Adrenal gland (tissue), 5 donors: Measurements from ENCODE around the gene SLC24A3.

Experiments used
- POLR2A ChIP-seq, 2 donors: fragments of 450-650 bp; IDR thresholded peaks; one replicate each; pipeline ENCODE4 v1.6.1; 2017; ENCODE audit warnings: antibody characterized with exemption in 2 of 2, mild to moderate bottlenecking in 2 of 2, moderate library complexity in 1 of 2
- TF ChIP-seq, protein P1 (sequence below), 6 experiments: fragments of 450-650 bp in 4 of 6; fragments of 200-600 bp in 2 of 6; sonication (generic) in 1 of 6; IDR thresholded peaks; 1 replicate in 5 of 6; 2 replicates in 1 of 6; pipeline versions ENCODE4 v1.5.1 to v1.8.0; 2016 to 2021; ENCODE audit warnings: antibody characterized with exemption in 6 of 6, mild to moderate bottlenecking in 2 of 6, moderate library complexity in 1 of 6
- donor health status: DM: no; HTN: no; CAD: no.

DNA sequence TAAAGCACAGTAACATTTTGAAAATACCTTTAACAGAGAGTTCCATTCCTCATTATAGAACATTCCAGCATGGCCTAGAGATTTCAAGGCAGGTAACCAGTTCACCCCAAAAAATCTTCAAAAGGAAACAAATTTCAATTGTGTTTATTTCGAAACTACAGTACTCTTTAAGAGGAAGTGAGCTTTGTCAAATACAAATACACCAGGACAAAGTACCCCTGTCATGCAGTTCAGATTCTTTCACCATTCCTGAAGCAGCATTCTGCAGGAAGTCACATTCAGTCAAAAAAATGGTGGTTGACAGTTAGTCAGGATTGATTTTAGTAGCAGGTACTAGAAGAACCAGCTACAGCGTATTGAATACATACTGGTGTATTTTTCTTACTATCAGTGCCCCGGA, 456.0 kb downstream of the SLC24A3 start:
- no peak for TF ChIP-seq POLR2A (IDR thresholded peaks at IDR 0.05)
- TF ChIP-seq, protein P1, sequence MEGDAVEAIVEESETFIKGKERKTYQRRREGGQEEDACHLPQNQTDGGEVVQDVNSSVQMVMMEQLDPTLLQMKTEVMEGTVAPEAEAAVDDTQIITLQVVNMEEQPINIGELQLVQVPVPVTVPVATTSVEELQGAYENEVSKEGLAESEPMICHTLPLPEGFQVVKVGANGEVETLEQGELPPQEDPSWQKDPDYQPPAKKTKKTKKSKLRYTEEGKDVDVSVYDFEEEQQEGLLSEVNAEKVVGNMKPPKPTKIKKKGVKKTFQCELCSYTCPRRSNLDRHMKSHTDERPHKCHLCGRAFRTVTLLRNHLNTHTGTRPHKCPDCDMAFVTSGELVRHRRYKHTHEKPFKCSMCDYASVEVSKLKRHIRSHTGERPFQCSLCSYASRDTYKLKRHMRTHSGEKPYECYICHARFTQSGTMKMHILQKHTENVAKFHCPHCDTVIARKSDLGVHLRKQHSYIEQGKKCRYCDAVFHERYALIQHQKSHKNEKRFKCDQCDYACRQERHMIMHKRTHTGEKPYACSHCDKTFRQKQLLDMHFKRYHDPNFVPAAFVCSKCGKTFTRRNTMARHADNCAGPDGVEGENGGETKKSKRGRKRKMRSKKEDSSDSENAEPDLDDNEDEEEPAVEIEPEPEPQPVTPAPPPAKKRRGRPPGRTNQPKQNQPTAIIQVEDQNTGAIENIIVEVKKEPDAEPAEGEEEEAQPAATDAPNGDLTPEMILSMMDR (IDR thresholded peaks at IDR 0.05) = no peak
